DMS79 (cell line): Measurements from ENCODE around the gene NUP98.
A peak's percentile ranks its signal among the peaks of the same experiment; 100 is the strongest.
"Not testable (repeated sequence)": the region's sequence is repeated elsewhere in the genome, so short reads cannot be mapped to it uniquely, and the experiment has no call there.

Source experiments
- DNase-seq: peaks from one replicate; lab custom pipeline; 2025; lab: John Stamatoyannopoulos, UW

The NUP98 gene

GRCh38 chr11:3799143-3799542 lies 1.8 kb upstream of the NUP98 start:
- no peak for DNase-seq

- peak; percentile 52 for DNase-seq
Measured at GRCh38 chr11:3796801-3797328, 489 bp downstream of the NUP98 start.

GRCh38 chr11:3796346-3796745 lies 1.0 kb downstream of the NUP98 start:
- DNase-seq, result no peak

- no peak for DNase-seq
Measured at GRCh38 chr11:3796002-3796311, 1.4 kb downstream of the NUP98 start.

GRCh38 chr11:3795131-3796001 lies 2.0 kb downstream of the NUP98 start:
- no peak for DNase-seq

GRCh38 chr11:3794387-3794786 lies 3.0 kb downstream of the NUP98 start:
- not testable (repeated sequence) for DNase-seq

GRCh38 chr11:3786781-3787428 lies 10.4 kb downstream of the NUP98 start:
- no peak for DNase-seq

- no peak for DNase-seq
Measured at GRCh38 chr11:3783611-3784010, 13.7 kb downstream of the NUP98 start.

GRCh38 chr11:3782963-3783362 lies 14.4 kb downstream of the NUP98 start:
- DNase-seq, result no peak

GRCh38 chr11:3781423-3781822 lies 15.9 kb downstream of the NUP98 start:
- no peak for DNase-seq

GRCh38 chr11:3775736-3776406 lies 21.5 kb downstream of the NUP98 start:
- DNase-seq, result no peak

- DNase-seq, result no peak
Measured at GRCh38 chr11:3773180-3773579, 24.2 kb downstream of the NUP98 start.

GRCh38 chr11:3767536-3767935 lies 29.8 kb downstream of the NUP98 start:
- DNase-seq, result no peak

GRCh38 chr11:3766836-3767235 lies 30.5 kb downstream of the NUP98 start:
- not testable (repeated sequence) for DNase-seq

GRCh38 chr11:3764266-3764665 lies 33.1 kb downstream of the NUP98 start:
- no peak for DNase-seq

GRCh38 chr11:3755151-3755550 lies 42.2 kb downstream of the NUP98 start:
- no peak for DNase-seq

GRCh38 chr11:3753110-3753509 lies 44.2 kb downstream of the NUP98 start:
- DNase-seq, result no peak

- DNase-seq, result no peak
Measured at GRCh38 chr11:3747704-3748103, 49.6 kb downstream of the NUP98 start.

- DNase-seq, result peak; percentile 2
Measured at GRCh38 chr11:3745161-3745560, 52.2 kb downstream of the NUP98 start.

GRCh38 chr11:3738723-3739122 lies 58.6 kb downstream of the NUP98 start:
- DNase-seq, result no peak

- DNase-seq, result no peak
Measured at GRCh38 chr11:3738241-3738640, 59.1 kb downstream of the NUP98 start.

- no peak for DNase-seq
Measured at GRCh38 chr11:3737386-3737933, 59.9 kb downstream of the NUP98 start.

- DNase-seq, result no peak
Measured at GRCh38 chr11:3736816-3737215, 60.5 kb downstream of the NUP98 start.
